Activated naive CD4-positive, alpha-beta T cell treated with anti-CD3 and anti-CD28 coated beads, Interleukin-2, amount 50 U/mL, for 72 hours (primary cell): Measurements from ENCODE around the gene MUC13. TPM values are rescaled to one million over a fixed set of nuclear protein-coding genes. Genes with fewer than 3 reads are reported as not detected.

Experiments used
- ATAC-seq, 2 donors: fragments of 150-1000 bp; cut with Tn5 transposase; 2 replicates each; pipeline ENCODE4 v1.10.0; 2021; ENCODE audit warnings: mild to moderate bottlenecking in 2 of 2, moderate library complexity in 2 of 2
- DNase-seq, 2 donors: peaks; one replicate each; pipeline ENCODE4 v3.0.0; 2021 to 2022; ENCODE audit warnings: low spot score in 2 of 2
- H3K27ac Mint-ChIP-seq, 2 donors: one replicate each; pipeline ENCODE4 v1.8.0; 2022; ENCODE audit warnings: mild to moderate bottlenecking in 2 of 2, mixed read lengths in 2 of 2
- H3K36me3 Mint-ChIP-seq, 2 donors: one replicate each; pipeline ENCODE4 v1.8.0; 2022; ENCODE audit warnings: mixed read lengths in 2 of 2
- H3K9me3 Mint-ChIP-seq, 2 donors: one replicate each; pipeline ENCODE4 v1.8.0; 2022; ENCODE audit warnings: mixed read lengths in 2 of 2
- total RNA-seq, 2 donors: library from RNA; stranded (reverse); gene quantifications; one replicate each; pipeline ENCODE4 v1.2.3, GENCODE V29; 2022

MUC13 gene
- total RNA-seq, 2 donors from 2014 or later = not detected

GRCh38 chr3:124861041-124861440 lies 73.5 kb downstream of the MUC13 start:
- Mint-ChIP-seq H3K9me3 (no peaks in the 10 kb centered on the region), H3K27ac (no peak overlapping the region), H3K36me3 (no peaks in the 10 kb centered on the region)
- DNase-seq (no peak), ATAC-seq (no peak)

GRCh38 chr3:124860599-124860998 lies 74.0 kb downstream of the MUC13 start:
- no peak overlapping the region for H3K27ac Mint-ChIP-seq
- no peak for ATAC-seq
- H3K36me3 Mint-ChIP-seq = no peaks in the 10 kb centered on the region
- H3K9me3 Mint-ChIP-seq = no peaks in the 10 kb centered on the region
- DNase-seq = no peak

GRCh38 chr3:124859025-124859424 lies 75.5 kb downstream of the MUC13 start:
- no peaks in the 10 kb centered on the region for H3K9me3 Mint-ChIP-seq
- DNase-seq (no peak), ATAC-seq (no peak)
- no peaks in the 10 kb centered on the region for H3K36me3 Mint-ChIP-seq
- H3K27ac Mint-ChIP-seq = no peak overlapping the region

- DNase-seq = no peak
- no peaks in the 10 kb centered on the region for H3K9me3 Mint-ChIP-seq
- H3K27ac Mint-ChIP-seq = no peak overlapping the region
- ATAC-seq = no peak
- H3K36me3 Mint-ChIP-seq = no peaks in the 10 kb centered on the region
Observed at GRCh38 chr3:124858275-124858674, 76.3 kb downstream of the MUC13 start.

GRCh38 chr3:124856677-124857076 lies 77.9 kb downstream of the MUC13 start:
- no peak for DNase-seq
- H3K27ac Mint-ChIP-seq = no peak overlapping the region
- ATAC-seq = no peak
- H3K9me3 Mint-ChIP-seq = no peaks in the 10 kb centered on the region
- no peaks in the 10 kb centered on the region for H3K36me3 Mint-ChIP-seq

Other genes with a start within 250 kb of the MUC13 start
- gene UMPS, start 204.3 kb downstream of the MUC13 start, total RNA-seq = 10 to 100 TPM; 32.2 to 45.6 TPM
- 1 to 10 TPM in 1 of 2 donors, under 1 TPM in 1; 0.37 to 1.5 TPM for gene ITGB5, start 47.4 kb downstream of the MUC13 start, total RNA-seq
- 10 to 100 TPM in 1 of 2 donors, 1 to 10 TPM in 1; 9.8 to 13.9 TPM for gene HEG1, start 121.2 kb upstream of the MUC13 start, total RNA-seq